ENCODE measurements around the gene ADI1.
"Not testable (repeated sequence)": the region's sequence is repeated elsewhere in the genome, so short reads cannot be mapped to it uniquely, and the experiment has no call there.

Gene ADI1

DNA sequence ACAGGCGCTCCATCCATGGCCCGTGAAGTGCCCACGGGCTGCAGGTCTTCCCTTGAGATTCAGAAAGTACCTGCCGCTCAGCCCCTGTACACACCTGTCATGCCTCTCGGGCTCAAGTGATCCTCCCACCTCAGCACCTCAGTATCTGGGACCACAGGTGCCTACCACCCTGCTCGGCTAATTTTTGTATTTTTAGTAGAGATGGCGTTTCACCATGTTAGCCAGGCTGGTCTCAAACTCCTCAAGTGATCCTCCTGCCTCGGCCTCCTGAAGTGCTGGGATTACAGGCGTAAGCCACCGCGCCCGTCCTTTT, 26.9 kb downstream of the ADI1 start:
- not testable (repeated sequence) for DNase-seq

DNA sequence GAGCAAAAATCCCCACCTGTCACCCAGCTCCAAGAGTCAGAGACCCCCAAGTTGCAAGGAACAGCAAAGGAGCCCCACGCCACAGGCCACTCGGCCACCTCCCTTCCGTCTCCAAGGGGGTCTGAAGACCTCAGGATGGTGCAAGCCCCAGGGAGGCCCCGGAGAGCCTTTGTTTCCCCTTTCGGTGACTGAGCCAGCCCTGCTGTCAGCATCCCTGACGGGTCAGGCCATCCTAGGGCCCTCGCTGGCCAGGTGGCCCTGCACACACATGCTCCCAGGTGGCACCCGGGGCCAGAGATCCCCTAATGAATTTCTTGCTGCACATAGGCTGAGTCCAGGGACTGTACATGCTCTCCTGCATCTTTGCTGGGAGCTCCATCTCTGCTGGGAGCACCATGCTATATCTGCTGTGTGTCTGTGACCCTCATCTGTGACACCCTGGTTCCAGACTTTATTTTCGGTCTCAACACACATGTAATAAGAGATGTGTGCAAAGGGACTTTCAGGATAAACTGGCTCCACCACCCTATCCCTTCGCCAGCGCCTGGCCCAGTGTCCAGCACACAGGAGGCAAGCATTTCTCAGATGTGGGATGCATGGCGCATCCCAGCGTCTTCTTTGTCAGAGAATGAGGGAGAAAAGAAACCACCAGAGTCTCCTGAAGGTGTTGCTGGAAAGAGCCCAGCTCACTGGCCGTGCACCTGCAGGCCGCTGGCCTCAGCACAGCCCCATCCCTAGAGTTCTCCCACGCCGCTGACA, 27.4 kb downstream of the ADI1 start:
- DNase-seq: no peak

DNA sequence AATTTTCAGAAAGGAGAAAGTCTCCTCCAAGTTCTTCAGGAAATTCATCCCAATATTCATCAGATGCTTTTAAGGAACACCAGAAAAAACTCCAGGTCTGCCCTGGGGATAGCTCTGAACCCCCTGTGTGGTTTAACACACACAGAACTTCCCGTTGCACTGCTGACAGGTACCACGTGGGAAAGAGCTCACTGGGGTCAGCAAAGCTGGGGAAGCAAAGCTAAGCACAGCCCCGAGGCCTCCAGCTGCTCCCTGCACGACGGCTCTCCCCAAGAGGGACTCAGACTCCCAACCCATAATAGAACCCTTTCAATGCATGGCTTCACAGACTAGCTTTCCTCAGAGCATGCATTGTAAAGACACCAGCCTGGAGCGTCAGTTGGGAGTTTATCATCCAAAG, 28.0 kb downstream of the ADI1 start:
- no peak for DNase-seq

DNA sequence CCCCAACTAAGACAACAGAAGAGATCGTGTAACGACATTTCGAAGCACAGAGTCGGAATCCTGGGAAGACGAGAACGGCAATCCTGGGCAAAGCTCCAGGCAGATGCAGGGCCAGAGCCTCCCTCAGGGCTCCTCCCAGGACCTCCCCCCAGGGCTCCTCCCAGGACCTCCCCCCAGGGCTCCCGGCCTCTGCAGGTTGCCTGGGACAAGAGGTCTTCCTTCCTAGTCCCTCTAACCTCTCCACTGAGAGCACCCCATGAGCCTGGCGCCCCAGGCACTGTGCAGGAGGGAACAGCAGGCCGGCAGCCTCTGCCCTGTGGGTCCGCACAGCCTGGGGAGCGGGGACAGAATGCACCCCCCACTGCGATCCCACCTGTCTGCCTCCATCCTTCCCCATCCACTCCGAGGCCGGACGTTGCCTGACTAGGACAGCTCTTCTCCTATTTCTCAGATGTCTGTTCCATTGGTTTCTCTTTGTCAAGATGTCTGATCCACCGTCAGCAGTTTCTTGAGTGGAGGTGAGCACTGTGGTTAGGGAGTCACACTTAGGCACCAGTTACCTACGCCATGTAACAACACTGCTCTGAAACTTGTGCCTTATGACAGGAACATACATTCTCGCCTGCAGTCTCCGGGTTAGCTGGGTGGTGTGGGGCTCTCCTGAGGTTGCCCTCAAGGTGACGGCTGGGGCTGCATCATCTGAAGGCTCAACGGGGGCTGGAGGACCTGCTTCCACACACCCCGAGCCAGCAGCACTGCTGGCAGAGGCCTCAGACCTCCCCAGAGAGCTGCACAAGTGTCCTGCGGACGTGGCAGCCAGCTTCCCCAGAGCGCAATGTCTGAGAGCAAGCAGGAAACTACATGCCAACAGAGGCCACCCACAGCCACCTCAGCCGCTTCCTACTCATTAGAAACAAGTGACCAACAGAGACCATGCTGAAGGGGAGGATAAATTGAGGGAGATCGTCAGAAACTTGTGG, 28.9 kb downstream of the ADI1 start:
- no peak for DNase-seq

DNA sequence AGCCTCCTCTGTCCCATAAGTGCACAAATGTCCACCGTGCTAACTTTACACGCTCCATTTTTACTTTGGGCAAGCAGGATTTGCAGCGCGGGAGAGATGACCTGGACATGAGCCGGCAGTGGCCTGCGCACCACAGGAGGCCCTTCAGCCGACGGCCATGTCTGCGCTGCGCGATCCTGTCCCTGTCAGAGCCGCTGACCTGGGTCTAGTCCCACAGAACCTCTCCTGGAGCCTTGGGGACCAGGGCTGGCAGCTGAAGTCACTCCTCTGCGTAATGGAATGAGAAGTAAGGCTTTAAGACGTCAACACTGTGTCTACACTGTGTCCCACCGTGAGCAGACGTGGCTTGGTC, 29.6 kb downstream of the ADI1 start:
- DNase-seq: no peak

DNA sequence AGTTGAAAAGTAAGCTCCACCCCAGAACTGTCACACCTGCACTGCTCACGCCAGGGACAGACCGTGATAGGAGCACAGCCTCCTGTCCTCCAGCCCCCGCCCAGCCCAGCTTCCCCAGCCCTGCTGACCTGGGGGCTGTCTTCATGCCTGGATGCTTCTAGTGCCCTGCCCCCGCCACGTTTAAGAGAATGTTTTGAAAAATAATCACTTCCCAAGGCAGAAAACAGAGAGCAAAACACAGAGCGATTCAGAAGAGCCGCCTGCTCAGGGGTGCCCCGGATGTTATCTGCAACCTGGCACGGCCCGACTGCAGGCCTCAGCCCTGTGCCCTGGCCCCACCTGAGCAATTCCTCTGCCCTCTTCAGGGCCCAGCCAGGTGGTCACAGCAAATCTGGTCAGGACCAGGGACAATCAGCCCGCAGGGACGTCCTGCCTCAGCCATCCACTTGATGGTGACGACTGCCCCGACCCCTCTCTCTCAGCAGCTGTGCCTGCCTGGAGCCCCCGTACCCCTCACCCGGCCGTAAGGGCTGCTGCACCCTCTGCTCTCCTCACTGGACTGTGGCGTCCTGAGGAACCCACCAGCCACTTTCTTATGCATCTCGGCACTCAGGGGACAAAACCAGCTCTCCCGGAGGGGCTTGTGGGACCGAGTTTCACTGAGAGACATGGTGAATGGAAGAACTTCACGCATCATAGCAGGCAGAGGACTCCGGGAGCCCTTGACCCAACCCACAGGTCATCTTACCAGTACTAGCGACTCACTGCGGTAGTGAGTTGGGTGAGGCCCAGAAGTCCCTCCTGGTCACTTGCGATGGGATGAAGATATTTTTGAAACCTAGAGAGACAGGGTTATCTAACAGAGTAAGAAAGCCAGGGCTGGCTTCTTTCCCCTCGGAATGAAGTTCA, 30.2 kb downstream of the ADI1 start:
- DNase-seq: no peak

DNA sequence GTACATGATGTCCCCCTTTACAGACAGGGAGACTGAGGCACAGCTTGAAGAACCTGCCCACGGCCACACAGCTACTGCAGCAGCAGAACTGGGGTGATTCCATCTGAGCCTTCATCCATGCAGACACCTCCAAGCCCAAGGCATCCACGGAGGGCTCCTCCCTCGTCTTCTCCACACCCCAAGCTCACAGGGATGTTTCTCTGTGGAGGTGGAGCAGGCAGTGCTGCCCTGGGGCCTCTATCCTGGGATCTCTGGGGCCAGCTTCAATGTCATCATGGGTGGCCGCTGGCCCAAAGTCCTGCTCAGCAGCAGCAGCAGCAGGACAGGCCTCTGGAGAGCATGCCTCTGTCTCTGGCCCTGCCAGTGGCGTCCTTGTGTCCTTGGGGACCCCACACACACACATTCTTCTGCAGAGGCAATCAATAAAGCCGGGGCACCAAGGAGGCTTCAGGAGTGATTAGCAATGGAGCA, 31.2 kb downstream of the ADI1 start:
- DNase-seq: no peak

DNA sequence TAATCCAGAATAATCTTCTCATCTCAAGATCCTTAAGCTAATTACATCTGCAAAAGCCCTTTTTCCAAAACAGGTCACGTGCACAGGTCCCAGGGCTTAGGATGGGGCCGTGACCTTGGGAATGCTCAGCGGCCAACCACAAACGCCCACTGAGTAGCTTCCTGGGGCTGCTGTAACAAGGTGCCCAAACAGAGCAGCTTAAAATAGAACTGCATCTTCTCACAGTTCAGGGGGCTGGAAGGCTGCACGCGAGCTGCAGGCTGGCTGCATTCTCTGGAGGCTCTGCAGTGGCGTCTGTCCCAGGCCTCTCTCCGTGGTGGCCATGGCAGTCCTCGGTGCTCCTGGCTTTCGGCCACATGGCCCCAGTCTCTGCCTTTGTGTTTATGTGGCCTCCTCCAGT, 31.9 kb downstream of the ADI1 start:
- DNase-seq: no peak

DNA sequence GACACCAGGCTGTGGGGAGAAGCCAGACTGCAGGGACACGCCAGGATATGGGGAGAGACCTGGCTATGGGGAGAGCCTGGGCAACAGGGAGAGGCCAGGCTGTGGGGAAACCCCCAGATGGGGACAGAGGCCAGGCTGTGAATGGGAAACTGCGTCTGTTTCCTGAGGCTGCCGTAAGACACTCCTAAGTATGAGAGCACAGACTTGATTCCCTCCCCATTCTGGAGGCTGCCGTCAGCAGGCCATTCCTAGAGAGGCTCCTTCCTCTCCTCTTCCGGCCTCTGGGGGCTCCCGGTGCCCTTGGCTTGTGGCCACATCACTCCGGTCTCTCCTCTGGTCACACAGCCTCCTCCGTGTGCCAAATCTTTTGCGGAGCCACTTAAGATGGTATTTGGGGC, 32.3 kb downstream of the ADI1 start:
- no peak for DNase-seq

DNA sequence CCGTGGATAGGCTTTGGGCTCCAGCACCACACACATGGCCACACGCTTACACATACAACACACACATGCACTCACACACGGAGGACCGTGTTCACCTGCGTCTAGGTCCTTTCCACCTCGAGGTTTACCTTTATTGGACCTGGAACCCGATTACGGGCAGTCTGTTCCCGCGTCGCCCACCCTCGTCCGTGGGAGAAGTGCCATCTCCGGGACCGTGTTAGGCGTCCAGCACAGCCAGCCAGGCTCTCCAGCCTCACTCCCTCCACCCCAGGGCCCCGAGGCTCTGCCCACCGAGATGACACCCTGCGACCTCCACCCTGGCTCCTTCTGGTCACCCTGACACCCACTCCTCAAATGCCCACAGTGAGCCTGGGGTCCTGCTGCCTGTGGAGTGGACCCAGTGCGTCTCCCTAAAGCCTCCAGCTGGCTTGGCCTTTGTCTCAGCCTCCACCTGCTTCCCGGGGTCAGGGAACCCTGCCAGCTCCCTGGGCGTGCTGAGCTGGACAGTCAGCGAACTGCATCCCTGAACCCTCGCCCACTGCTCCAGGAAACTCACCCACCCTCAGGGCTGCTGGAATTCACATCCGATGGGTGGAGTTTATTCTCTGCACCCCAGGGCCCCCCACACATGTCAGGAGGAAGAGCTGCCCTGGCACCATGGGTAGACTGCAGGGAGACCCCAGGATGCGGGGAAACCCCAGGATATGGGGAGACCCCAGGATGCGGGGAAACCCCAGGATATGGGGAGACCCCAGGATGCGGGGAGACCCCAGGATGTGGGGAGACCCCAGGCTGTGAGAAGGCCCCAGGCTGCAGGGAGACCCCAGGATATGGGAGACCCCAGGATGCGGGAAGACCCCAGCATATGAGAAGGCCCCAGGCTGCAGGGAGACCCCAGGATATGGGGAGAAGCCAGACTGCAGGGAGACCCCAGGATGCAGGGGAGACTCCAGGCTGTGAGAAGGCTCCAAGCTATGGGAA, 33.0 kb downstream of the ADI1 start:
- DNase-seq: no peak

DNA sequence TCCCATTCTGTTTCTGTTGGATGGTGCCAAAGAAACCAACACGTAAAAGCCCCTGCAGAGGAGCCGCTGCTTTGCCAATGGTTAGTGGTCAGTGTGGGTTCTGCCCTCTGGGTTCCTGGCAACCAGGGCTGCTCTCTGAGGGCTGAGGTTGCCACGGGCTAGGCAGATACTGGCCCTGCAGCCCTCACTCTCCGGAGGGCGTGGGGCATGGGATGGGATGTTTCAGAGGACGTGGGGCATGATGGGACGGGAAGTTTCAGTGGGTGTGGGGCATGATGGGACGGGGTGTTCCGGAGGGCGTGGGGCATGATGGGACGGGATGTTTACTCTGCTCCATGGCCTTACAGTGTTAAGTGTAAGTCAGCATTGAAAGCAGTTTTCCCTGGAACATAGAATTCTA, 34.2 kb downstream of the ADI1 start:
- DNase-seq: no peak

DNA sequence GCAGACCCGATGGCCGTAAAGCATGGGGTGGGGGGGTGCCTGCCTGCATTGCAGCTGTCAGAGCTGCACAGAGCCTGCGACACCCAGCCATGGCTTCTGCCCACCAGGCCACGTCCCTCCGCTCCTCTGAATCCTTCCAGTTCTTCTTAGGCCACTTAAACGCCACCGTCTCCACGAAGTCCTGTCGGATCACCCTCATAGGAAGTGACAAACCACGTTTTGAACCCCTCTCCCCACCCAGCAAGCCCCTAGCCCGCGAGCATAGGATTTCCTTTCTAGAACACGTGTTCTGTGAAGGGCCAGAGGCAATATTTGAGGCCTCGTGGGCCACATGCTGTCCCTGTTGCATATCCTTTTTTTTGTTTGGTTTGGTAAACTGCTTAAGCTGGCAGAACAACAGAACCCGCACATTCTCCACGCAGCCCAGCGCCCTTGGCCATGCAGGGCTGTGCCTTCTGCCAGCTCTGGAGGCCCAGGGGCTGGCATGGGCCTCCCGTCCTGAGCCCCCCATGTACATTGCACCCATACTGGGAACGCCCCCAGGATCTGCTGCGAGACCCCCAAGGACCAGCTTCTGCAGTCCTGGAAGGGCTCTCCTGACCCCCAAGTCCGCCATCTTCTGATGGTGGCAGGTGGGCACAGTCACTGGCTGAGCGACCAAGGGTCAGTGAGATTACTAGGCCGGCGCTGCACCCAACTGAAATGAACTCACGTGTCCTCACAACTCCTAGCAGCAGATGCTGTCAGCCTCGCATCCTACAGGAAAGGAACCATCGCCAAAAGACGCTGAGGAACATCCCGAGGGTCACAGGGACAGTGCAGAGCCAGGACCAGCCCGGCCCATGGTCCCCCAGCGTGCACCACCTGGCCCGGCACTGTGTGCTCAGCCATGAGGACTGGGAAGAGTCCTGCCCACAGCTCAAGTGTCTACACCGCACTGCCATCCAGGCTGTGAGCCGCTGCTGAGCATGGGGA, 35.1 kb downstream of the ADI1 start:
- DNase-seq: no peak

DNA sequence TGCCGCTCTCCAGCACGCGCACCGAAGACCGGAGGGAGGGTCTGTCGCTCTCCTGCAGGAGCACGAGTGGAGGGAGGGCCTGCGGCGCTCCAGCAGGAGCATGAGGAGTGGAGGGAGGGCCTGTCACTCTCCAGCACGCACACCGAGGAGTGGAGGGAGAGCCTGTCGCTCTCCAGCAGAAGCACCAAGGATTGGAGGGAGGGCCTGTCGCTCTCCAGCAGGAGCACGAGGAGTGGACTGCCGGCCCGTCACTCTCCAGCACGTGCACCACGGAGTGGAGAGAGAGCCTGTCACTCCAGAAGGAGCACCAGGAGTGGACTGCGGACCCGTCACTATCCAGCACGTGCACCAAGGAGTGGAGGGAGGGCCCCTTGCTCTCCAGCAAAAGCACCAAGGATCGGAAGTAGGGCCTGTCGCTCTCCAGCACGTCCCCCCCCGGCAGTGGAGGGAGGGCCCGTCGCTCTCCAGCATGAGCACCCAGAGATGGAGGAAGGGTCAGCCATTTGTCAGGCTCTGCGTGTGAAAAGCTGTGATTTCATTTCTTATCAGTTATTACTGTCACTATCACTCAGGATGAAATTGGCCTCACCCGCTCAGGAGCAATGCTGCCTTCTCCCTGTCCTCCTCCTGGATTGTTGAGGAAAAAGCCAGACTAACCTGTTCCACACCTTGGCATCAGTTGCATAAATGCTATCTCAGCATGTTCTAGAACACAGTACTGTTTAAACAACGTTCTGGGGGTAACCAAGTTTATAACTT, 35.9 kb downstream of the ADI1 start:
- peak in 2 of 6 experiments; percentile 17 to 23 for DNase-seq

DNA sequence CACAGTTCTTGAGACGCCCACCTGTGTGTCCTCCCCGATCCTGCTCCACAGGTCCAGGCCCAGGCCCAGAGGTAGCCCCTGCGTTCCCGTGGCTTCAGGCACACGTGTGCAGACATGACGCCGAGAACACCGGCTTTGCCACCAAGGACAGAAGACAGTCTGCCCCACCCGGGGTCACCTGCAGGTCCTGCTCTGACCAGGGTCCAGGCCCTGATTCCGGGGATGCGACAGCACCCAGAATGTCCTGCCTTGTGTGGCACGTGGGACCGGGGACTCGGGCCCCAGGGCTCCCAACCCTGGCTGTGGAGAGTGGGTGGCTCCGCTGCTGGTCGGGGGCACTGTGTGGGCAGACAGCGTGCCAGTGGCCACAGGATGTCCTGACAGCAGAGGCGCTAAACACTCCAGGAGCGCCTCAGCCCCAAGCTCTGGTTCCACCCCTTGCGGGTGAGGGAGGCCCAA, 36.9 kb downstream of the ADI1 start:
- no peak for DNase-seq

DNA sequence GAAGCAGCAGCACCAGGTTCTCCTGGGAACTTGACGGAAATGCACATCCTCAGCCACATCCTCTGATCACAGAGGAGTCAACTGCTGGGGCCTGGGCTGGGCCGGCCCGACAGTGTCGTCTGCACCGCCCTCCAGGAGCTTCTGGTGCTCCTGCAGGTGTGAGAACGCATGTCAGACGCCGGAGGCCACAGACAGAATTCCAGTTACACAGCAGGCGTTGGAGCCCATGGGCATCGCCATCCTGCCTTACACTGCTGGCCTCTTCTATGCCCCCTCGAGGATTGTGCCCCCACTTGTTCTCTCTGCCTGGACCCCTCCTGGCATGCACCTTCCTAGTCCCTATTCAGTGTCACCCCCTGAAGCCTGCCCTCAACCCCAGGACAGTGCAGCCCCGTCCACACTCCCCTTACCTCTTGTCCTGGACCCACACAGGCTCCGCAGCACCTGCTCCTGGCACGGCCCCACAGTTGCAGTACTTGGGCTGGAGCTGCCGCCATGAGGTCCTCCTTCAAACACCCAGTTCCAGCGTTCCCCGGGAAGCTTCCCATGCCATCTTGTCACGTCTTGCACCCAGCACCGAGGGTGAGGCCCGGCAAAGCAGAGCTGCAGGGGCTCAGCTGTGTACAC, 37.5 kb downstream of the ADI1 start:
- no peak for DNase-seq

DNA sequence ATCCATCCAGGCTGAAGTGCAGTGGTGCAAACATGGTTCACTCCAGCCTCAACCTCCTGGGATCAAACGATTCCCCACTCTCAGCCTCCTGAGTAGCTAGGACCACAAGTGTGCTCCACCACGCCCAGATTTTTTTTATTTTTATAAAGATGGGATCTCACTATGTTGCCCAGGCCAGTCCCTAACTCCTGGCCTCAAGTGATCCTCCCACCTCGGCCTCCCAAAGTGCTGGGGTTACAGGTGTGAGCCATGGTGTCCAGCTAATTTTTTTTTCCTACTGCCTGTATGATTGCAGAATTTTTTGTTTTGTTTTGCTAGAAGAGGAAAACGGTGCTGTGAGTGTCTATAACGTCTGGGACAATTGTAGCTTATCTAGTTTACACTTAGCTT, 38.3 kb downstream of the ADI1 start:
- no peak for DNase-seq

DNA sequence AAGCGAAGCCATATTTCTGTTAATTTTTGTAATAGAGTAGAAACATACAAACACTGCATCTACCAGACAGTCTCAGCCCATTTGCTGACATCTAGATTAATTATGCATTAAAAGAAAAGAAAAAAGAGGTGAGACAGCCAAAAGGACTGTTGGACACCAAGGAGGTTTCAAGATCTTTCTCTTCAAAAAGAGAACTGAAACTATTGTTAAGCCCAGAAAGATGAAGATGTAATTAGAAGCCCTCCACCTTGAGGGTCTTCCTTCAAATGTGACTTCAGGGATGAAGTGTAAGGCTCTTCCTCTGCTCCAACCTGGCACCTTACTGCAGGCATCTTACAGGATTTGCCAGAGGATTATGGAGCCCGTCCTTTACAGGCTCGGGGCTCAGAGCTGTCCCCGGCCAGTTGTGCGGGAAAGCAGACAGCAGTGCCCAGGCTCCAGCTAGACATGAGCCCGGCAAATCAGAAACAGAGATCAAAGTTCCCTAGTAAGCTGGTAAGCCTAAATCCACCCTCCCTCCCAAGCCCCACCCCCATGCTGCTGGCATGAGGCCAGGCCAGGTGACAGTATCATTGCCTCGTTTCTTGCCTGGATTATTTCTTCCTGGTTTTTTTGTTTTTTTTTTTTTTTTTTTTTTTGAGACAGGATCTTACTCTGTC, 38.9 kb downstream of the ADI1 start:
- peak in 1 of 6 experiments; percentile 15 for DNase-seq

DNA sequence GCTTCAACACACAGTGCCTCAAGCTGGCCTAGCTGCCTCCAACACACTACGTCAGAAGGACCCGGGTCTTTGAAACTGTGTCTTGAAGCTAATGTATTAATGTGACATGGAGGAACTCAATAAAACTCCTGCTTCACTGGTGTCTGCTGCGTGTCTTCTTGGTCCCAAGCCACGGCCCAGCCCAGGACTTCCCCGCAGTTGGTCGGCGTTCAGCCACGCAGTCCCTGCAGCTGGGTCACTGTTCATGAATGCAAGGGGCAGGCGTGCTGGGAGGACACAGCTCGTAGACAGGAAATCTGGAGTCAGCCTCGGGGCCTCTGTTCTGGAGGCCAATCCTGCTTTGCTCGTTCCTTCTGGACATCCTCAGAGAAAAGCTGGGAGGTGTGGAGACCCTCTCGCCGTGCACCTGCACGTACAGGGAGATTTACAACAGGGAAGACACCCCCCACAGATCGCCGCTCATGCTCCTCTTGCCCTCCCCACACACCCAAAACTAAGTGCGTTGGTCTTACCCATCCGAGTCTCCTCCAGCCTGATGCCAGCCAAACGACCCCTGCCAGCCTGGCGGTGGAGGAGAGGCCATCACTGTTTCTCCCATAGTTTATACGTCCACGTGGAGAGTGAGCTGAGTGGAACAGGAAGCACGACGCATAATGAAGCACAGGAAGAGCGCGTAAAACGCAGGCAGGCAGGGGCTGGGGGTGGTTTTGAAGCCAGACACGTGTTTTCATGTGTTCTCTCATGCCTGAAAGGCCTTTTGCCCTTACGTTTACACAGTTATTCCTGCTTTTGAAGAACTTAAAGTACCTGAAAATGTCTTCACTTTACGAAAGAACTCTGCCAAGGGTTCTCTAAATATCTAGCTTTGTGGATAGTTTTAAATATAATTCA, 39.7 kb downstream of the ADI1 start:
- DNase-seq: no peak
